GM23338 (cell line): ENCODE measurements around the gene IQCF2. TPM values are rescaled to one million over a fixed set of nuclear protein-coding genes. Genes with fewer than 3 reads are reported as not detected.

Source experiments
- ETS1 ChIP-seq: IDR thresholded peaks from 2 replicates; pipeline ENCODE4 v1.6.1; 2016; ENCODE audit warnings: antibody characterized with exemption
- EZH2 ChIP-seq: fragments of 200-600 bp; sonication (generic); IDR thresholded peaks from one replicate; pipeline ENCODE4 v1.8.0; 2017; ENCODE audit warnings: antibody characterized with exemption, mild to moderate bottlenecking, low read depth; ENCODE audit not compliant: unreplicated experiment
- EZH2phosphoT487 ChIP-seq: fragments of 200-600 bp; sonication (generic); IDR thresholded peaks from one replicate; pipeline ENCODE4 v1.8.1; 2018; ENCODE audit warnings: antibody characterized with exemption; ENCODE audit not compliant: unreplicated experiment
- JUNB ChIP-seq: IDR thresholded peaks from one replicate; pipeline ENCODE4 v1.6.1; 2016; ENCODE audit warnings: antibody characterized with exemption; ENCODE audit not compliant: unreplicated experiment
- POLR2AphosphoS5 ChIP-seq: IDR thresholded peaks from 2 replicates; pipeline ENCODE4 v1.6.1; 2016; ENCODE audit warnings: antibody characterized with exemption, low read depth
- REST ChIP-seq: IDR thresholded peaks from one replicate; pipeline ENCODE4 v1.6.1; 2018; ENCODE audit warnings: antibody characterized with exemption; ENCODE audit not compliant: unreplicated experiment
- ZNF114 ChIP-seq: fragments of 250-450 bp; sonication (Bioruptor Pico); IDR thresholded peaks from 2 replicates; pipeline ENCODE4 v1.5.0; 2020; ENCODE audit warnings: mild to moderate bottlenecking, moderate library complexity
- ZNF462 ChIP-seq: fragments of 250-450 bp; sonication (Bioruptor Pico); IDR thresholded peaks from 2 replicates; pipeline ENCODE4 v1.5.0; 2020; ENCODE audit warnings: mild to moderate bottlenecking, moderate library complexity
- polyA plus RNA-seq: library from polyadenylated mRNA; unstranded; fragments of >200 nt; fragmentation: Nextera tagmentation; extraction: Ambion mirVana; gene quantifications from 2 replicates; pipeline ENCODE4 v1.2.1, GENCODE V29; 2016
- small RNA-seq: library from RNA; depleted of rRNA; stranded (forward); fragments of <200 nt; gene quantifications from one replicate; pipeline ENCODE3, GENCODE V24; 2014; ENCODE audit warnings: low replicate concordance
- total RNA-seq: library from RNA; depleted of rRNA; stranded (reverse); fragments of >200 nt; shearing (Covaris generic); gene quantifications from 2 replicates; pipeline ENCODE4 v1.2.3, GENCODE V29; 2014; rRNA removed

The IQCF2 gene
- total and polyA plus RNA-seq, 2 experiments from 2014 or later = not detected

DNA sequence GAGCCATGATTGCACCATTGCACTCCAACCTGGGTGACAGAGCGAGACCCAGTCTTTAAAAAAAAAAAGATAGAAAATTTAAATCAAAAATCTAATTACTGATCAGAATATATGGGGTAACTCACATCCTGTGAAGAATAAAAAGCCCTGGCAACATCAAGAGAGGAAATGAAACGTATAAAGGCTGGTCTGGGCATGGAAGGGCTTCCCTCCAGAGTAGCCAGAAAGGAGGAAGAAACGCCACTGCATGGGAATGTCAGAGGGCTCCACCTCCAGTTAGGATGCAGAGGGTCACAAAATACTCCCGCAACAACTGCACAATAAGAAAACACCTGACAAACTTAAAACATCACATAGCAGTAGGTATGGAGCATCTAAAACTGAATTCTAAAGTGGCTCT is 46.6 kb downstream of the IQCF2 start (continued):
- no peak for TF ChIP-seq ZNF462 (CRISPR knock-in tag)
- TF ChIP-seq EZH2phosphoT487 = no peak
- no peak for TF ChIP-seq POLR2AphosphoS5
- TF ChIP-seq REST = no peak
- TF ChIP-seq EZH2 = no peak
- TF ChIP-seq ETS1 = no peak
- no peak for TF ChIP-seq JUNB
- no peak for TF ChIP-seq ZNF114 (CRISPR knock-in tag)

Small RNAs within 50 kb of the gene (small RNA-seq; reads per million reads assigned to genes)
- 0.52 reads per million, percentile 36 among the genes with 10 or more reads in this experiment for gene RN7SL504P

Other genes starting within 250 kb of the IQCF2 start
- gene TEX264, start 190.4 kb upstream of the IQCF2 start, total RNA-seq = 10.5 and 13.3 TPM in 2 replicates
- gene TEX264, start 190.4 kb upstream of the IQCF2 start, polyA plus RNA-seq = 9.7 and 10.0 TPM in 2 replicates
- gene GRM2, start 154.5 kb upstream of the IQCF2 start, total RNA-seq = 5.1 and 5.2 TPM in 2 replicates
- 2.1 and 3.1 TPM in 2 replicates for gene GRM2, start 154.5 kb upstream of the IQCF2 start, polyA plus RNA-seq
- not detected in 2 replicates for gene IQCF6, start 82.4 kb upstream of the IQCF2 start, total RNA-seq
- gene IQCF6, start 82.4 kb upstream of the IQCF2 start, polyA plus RNA-seq = not detected in 2 replicates
- gene IQCF5, start 14.0 kb downstream of the IQCF2 start, total RNA-seq = not detected in 2 replicates
- gene IQCF5, start 14.0 kb downstream of the IQCF2 start, polyA plus RNA-seq = not detected in 2 replicates
- gene IQCF1, start 41.7 kb downstream of the IQCF2 start, total RNA-seq = not detected in 2 replicates
- not detected in 2 replicates for gene IQCF1, start 41.7 kb downstream of the IQCF2 start, polyA plus RNA-seq
- gene RRP9, start 80.3 kb downstream of the IQCF2 start, total RNA-seq = 61.8 and 62.4 TPM in 2 replicates
- 68.1 and 71.3 TPM in 2 replicates for gene RRP9, start 80.3 kb downstream of the IQCF2 start, polyA plus RNA-seq
- 1.1 and 3.1 TPM in 2 replicates for gene PARP3, start 80.7 kb downstream of the IQCF2 start, total RNA-seq
- gene PARP3, start 80.7 kb downstream of the IQCF2 start, polyA plus RNA-seq = 0.35 and 0.76 TPM in 2 replicates
- 0.38 TPM in 1 of 2 replicates, not detected in the other for gene GPR62, start 93.8 kb downstream of the IQCF2 start, total RNA-seq
- 0.10 and 0.42 TPM in 2 replicates for gene GPR62, start 93.8 kb downstream of the IQCF2 start, polyA plus RNA-seq
- 26.8 and 37.6 TPM in 2 replicates for gene PCBP4, start 105.8 kb downstream of the IQCF2 start, total RNA-seq
- 11.8 and 14.1 TPM in 2 replicates for gene PCBP4, start 105.8 kb downstream of the IQCF2 start, polyA plus RNA-seq
- 8.0 and 11.1 TPM in 2 replicates for gene ABHD14B, start 112.4 kb downstream of the IQCF2 start, total RNA-seq
- gene ABHD14B, start 112.4 kb downstream of the IQCF2 start, polyA plus RNA-seq = 5.8 and 8.9 TPM in 2 replicates
- 4.3 and 7.8 TPM in 2 replicates for gene ABHD14A, start 113.4 kb downstream of the IQCF2 start, total RNA-seq
- 12.7 TPM in 2 replicates for gene ABHD14A, start 113.4 kb downstream of the IQCF2 start, polyA plus RNA-seq
- 62.8 and 91.3 TPM in 2 replicates for gene ACY1, start 121.9 kb downstream of the IQCF2 start, total RNA-seq
- gene ACY1, start 121.9 kb downstream of the IQCF2 start, polyA plus RNA-seq = 35.8 and 38.4 TPM in 2 replicates
- gene RPL29, start 134.3 kb downstream of the IQCF2 start, total RNA-seq = 1,341 and 1,471 TPM in 2 replicates
- gene RPL29, start 134.3 kb downstream of the IQCF2 start, polyA plus RNA-seq = 1,864 and 1,983 TPM in 2 replicates
- gene DUSP7, start 195.0 kb downstream of the IQCF2 start, total RNA-seq = 14.7 and 15.8 TPM in 2 replicates
- gene DUSP7, start 195.0 kb downstream of the IQCF2 start, polyA plus RNA-seq = 5.6 and 5.9 TPM in 2 replicates